HAP-1 (cell line): Measurements from ENCODE around the gene ARHGEF17.

Experiments used
- DNase-seq, 2 experiments: peaks; one replicate each; pipeline ENCODE4 v3.0.0-alpha.2; 2016 to 2020; ENCODE audit warnings: low spot score in 2 of 2
- H3K27me3 ChIP-seq: fragments of 250-450 bp; sonication (Bioruptor Pico); 2 replicates; pipeline ENCODE4 v1.5.1; 2020; ENCODE audit warnings: low read depth, mild to moderate bottlenecking, moderate library complexity
- H3K36me3 ChIP-seq: fragments of 250-450 bp; sonication (Bioruptor Pico); replicated peaks from 2 replicates; pipeline ENCODE4 v1.5.1; 2020; ENCODE audit warnings: mild to moderate bottlenecking
- H3K4me1 ChIP-seq: fragments of 250-450 bp; sonication (Bioruptor Pico); 2 replicates; pipeline ENCODE4 v1.5.1; 2020; ENCODE audit warnings: mild to moderate bottlenecking
- H3K4me3 ChIP-seq: fragments of 250-450 bp; sonication (Bioruptor Pico); 2 replicates; pipeline ENCODE4 v1.5.1; 2020; ENCODE audit warnings: mild to moderate bottlenecking, moderate library complexity
- H3K9me3 ChIP-seq: fragments of 250-450 bp; sonication (Bioruptor Pico); 2 replicates; pipeline ENCODE4 v1.5.1; 2020; ENCODE audit warnings: mild to moderate bottlenecking, moderate library complexity
- in situ Hi-C: fragments of 300-500 bp; cut with MboI; formaldehyde crosslinking; loops from 3 replicates; pipeline ENCODE4 v1.14.3; 2020; ENCODE audit warnings: low sequenced_read_pairs, inconsistent platforms, mixed read lengths

The ARHGEF17 gene

DNA sequence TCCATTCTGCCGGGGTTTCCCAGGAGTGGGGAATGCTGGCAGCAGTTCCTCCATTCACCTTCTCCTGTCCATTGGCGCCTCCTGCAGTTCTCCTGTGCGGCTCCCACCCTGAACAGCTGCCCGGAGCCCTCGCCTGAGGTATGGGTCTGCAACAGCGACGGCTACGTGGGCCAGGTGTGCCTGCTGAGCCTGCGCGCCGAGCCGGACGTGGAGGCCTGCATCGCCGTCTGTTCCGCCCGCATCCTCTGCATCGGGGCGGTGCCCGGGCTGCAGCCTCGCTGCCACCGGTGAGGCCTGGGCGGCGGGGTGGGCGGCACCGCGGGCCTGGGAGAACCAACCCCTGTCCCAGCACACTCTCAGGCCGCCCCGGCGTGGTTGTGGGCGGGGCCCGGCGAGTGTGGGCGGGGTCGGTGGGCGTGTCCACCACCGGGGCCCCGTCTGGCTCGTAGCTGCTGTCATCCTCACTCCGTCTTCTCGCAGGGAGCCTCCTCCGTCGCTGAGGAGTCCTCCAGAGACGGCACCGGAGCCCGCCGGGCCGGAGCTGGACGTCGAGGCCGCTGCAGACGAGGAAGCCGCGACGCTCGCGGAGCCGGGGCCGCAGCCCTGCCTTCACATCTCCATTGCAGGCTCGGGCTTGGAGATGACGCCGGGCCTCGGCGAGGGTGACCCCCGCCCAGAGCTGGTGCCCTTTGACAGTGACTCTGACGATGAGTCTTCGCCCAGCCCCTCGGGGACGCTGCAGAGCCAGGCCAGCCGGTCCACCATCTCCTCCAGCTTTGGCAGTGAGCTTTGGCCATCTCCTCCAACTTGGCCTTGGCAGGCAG lies 54.1 kb downstream of the ARHGEF17 start:
- peaks cover 11% of the 10 kb centered on the region for H3K36me3 ChIP-seq
- no peaks in the 10 kb centered on the region for H3K27me3 ChIP-seq
- in situ Hi-C loops, result no loop called here
- H3K9me3 ChIP-seq, result no peaks in the 10 kb centered on the region
- H3K4me3 ChIP-seq, result no peak overlapping the region
- DNase-seq, result no peak
- H3K4me1 ChIP-seq, result no peaks in the 10 kb centered on the region

DNA sequence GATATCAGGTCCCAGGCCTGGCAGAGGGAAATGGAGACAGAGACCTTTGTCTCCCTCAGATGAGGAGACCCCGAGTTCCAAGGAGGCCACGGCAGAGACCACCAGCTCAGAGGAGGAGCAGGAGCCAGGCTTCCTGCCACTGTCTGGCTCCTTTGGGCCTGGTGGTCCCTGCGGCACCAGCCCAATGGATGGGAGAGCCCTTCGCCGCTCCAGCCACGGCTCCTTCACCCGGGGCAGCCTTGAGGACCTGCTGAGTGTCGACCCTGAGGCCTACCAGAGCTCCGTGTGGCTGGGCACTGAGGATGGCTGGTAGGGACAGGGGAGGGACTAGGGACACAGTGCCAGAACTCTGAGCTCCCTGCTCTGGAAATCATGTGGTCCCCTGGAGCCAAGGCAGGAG lies 55.1 kb downstream of the ARHGEF17 start:
- no peaks in the 10 kb centered on the region for H3K27me3 ChIP-seq
- peaks cover 11% of the 10 kb centered on the region for H3K36me3 ChIP-seq
- in situ Hi-C loops, result no loop called here
- H3K9me3 ChIP-seq, result no peaks in the 10 kb centered on the region
- no peak for DNase-seq
- H3K4me1 ChIP-seq, result no peaks in the 10 kb centered on the region
- no peak overlapping the region for H3K4me3 ChIP-seq

DNA sequence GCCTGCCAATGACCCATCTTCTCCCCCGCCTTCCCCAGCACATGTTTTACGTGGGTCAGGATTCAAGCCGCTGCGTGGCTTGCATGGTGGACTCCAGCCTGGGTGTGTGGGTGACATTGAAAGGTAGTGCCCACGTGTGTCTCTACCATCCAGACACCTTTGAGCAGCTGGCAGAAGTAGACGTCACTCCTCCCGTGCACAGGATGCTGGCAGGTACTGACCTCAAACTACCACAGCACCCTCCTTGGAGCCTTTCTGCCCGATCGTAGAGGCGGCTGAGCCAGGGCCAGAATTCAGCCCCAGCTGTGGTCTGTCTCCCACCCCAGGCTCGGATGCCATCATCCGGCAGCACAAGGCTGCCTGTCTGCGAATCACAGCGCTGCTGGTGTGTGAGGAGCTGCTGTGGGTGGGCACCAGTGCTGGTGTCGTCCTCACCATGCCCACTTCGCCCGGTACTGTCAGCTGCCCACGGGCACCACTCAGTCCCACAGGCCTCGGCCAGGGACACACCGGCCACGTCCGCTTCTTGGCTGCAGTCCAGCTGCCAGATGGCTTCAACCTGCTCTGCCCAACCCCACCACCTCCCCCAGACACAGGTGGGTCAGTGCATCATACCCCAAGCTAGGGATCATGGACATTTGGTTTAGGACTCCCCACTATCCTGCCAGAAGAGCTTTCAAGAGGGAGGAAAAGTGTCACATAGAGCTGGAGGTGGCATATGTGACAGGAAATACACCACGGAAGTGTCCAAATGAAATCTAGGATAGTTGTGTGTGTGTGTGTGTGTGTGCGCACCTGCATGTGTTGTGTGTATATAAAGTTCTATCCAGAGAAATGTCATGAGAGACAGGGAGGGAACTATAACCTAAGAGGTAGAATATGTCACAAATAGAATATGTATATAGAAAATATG lies 57.5 kb downstream of the ARHGEF17 start:
- no peak overlapping the region for H3K4me3 ChIP-seq
- no peaks in the 10 kb centered on the region for H3K27me3 ChIP-seq
- peaks cover 11% of the 10 kb centered on the region for H3K36me3 ChIP-seq
- in situ Hi-C loops, result no loop called here
- no peaks in the 10 kb centered on the region for H3K9me3 ChIP-seq
- no peak for DNase-seq
- no peaks in the 10 kb centered on the region for H3K4me1 ChIP-seq

DNA sequence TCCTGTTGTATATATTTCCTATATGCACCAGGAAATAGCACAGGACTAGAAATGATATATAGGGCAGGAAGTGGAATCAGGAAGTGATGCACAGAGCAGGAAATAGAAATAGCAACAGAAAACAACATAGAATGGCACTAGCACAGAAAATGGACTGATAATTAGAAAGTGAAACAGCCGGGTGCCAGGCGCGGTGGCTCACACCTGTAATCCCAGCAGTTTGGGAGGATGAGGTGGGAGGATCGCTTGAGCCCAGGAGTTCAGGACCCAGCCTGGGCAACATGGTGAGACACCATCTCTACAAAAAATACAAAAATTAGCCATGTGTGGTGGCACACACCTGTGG lies 58.2 kb downstream of the ARHGEF17 start:
- Histone ChIP-seq H3K9me3 (no peaks in the 10 kb centered on the region), H3K4me1 (no peaks in the 10 kb centered on the region), H3K27me3 (no peaks in the 10 kb centered on the region), H3K4me3 (no peak overlapping the region), H3K36me3 (peaks cover 8% of the 10 kb centered on the region)
- no peak for DNase-seq
- in situ Hi-C loops, result no loop called here

DNA sequence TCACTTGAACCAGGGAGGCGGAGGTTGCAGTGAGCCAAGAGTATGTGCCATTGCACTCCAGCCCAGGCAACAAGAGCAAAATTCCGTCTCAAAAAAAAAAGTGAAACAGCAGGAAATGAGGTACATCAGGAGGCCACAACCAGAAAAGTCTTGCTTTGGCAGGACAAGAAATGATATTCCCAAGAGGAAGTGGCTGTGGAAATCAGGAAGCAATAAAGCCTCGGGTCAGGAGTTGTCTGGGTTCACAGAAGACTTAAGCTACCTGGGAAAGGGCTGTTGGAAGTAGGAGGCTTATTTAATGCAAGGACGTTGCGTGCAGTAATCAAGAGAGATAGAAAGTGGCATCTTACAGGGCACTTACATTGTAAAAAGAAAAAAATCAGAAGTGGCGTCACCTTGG lies 58.9 kb downstream of the ARHGEF17 start:
- no peak for DNase-seq
- Histone ChIP-seq H3K27me3 (no peaks in the 10 kb centered on the region), H3K9me3 (no peaks in the 10 kb centered on the region), H3K4me3 (no peak overlapping the region), H3K4me1 (no peaks in the 10 kb centered on the region), H3K36me3 (peaks cover 8% of the 10 kb centered on the region; the same call in 1 of the 2 replicates)
- in situ Hi-C loops, result no loop called here

DNA sequence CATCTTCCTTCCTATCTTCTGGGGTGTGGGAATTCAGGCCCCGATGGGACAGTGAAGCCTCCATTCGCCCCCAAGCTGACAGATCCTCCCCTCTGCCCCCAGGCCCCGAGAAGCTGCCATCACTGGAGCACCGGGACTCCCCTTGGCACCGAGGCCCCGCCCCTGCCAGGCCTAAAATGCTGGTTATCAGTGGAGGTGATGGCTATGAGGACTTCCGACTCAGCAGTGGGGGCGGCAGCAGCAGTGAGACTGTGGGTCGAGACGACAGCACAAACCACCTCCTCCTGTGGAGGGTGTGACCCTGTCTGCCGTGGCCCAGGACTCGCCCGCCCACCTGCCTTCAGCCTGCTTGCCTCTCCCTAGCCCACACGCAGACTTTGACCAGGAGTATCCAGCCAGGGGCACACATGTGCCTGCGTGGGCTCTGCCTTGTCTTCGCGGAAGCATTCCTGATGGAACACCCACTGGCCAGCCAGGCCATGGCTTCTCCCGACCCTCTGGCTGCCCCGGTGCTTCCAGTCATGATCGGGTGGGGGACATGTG lies 59.5 kb downstream of the ARHGEF17 start:
- in situ Hi-C loops, result no loop called here
- no peaks in the 10 kb centered on the region for H3K4me1 ChIP-seq

DNA sequence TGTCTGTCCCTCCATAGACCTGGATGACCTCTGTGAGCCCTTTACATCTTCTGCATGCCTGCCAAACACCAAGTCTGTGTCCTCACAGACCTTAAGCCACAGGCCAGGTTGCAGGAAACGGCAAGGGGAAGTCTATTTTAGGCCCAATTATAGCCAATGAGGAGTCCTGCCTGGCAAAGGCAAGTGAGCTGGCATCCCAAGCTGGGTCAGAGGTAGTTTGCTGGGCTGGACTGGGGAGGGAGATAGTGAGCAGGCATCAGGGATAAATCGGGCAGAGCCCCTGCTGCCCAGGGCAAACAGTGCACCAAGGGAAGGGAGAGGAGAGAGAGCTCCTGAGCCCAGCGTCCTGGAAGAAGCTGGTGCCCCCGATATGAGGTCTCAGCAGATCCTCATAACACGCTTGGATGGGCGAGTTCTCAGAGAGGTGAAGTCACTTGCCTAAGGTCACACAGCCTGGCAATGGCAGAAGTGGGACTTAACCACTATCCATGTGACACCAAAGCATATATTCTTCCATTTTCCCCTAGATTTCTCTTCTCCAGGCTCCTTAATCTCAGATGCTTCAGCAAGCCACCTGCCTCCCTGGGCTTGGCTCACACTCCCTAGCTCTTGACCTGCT lies 64.4 kb downstream of the ARHGEF17 start:
- H3K9me3 ChIP-seq, result no peaks in the 10 kb centered on the region
- H3K27me3 ChIP-seq, result no peaks in the 10 kb centered on the region
- peaks cover 4% of the 10 kb centered on the region; the same call in 1 of the 2 replicates for H3K36me3 ChIP-seq
- peaks cover 5% of the 10 kb centered on the region for H3K4me1 ChIP-seq
- no peak for DNase-seq
- no peak overlapping the region for H3K4me3 ChIP-seq
- in situ Hi-C loops, result no loop called here

More for the DNA sequence above, 59.5 kb downstream of the ARHGEF17 start:
- no peak for DNase-seq
- Histone ChIP-seq H3K36me3 (peaks cover 8% of the 10 kb centered on the region; the same call in 1 of the 2 replicates), H3K9me3 (no peaks in the 10 kb centered on the region), H3K4me3 (no peak overlapping the region), H3K27me3 (no peaks in the 10 kb centered on the region)

DNA sequence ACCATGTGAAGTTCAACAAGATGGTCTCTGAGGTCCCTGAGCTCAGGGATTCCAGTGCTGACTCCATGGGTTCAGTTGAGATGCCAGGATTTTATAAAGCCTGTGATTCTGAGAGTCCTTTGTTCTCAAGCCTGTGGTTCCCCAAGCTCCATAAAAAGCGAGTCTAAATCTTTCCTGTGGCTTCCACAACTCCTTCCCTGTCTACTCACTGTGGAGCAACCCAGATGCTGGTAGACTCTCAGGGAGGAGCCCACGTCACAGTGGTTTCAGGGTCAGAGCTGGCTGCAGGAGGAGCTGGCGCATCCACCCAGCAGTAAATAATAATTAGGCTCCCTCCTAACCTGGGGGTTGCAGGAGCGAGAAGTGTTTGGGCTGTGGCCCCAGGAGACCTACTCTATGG lies 66.1 kb downstream of the ARHGEF17 start:
- Histone ChIP-seq H3K36me3 (peaks cover 4% of the 10 kb centered on the region), H3K4me3 (no peak overlapping the region), H3K27me3 (no peaks in the 10 kb centered on the region), H3K4me1 (peaks cover 5% of the 10 kb centered on the region), H3K9me3 (no peaks in the 10 kb centered on the region)
- in situ Hi-C loops, result no loop called here
- no peak for DNase-seq

DNA sequence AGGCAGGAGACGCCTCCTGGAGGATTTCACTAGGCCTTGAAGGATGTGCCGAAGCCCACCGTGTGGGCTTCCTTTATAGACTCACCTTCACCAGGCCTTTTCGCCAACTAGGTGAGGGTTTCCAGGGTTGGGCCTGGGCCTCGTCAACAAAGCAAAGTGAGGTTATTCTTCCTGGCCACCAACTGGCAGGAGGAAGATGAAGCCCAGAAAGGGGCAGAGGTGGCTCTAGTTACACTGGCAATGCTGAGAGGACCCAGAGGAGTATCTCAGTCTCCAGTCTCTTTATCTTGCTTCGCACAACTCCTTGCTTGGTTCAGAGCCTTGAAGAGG lies 67.7 kb downstream of the ARHGEF17 start:
- peaks cover 5% of the 10 kb centered on the region for H3K4me1 ChIP-seq
- no peak for DNase-seq
- in situ Hi-C loops, result no loop called here
- H3K9me3 ChIP-seq, result no peaks in the 10 kb centered on the region
- H3K27me3 ChIP-seq, result no peaks in the 10 kb centered on the region
- peak overlapping the region; percentile 15 for H3K4me3 ChIP-seq
- H3K36me3 ChIP-seq, result peaks cover 4% of the 10 kb centered on the region

DNA sequence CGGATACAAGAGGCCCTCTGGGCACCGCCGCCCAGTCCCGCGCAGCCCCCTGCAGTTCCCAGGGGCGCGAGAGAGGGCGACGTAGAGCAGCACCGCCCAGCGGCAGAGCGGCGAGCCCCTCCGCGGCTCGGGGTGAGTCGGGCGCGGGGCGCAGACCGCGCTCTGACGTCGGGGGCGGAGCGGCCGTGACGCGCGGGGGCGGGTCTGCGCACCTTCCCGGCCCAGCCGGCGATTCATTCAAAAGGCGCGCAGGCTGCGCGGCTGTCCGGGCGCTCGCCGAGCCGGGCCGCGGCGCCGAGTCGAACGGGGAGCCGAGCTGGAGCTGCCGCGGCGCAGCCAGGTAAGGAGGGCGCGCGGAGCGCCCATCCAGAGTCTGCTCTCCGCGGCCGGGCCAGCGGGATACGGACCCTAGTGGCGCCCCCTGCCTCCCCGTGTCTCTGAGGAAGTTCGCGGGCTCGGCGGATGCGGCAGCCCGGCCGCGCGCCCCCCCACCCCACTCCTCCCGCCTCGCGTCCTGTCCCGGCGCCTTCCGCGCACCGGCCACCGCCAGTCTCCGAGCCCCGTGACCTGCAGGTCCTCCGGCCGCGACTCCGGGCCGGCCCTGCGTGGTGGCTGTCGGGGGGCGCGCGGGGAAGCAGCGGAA lies 68.2 kb downstream of the ARHGEF17 start, which contains the start of gene RELT:
Gene RELT, plus strand, starts transcription at position 240 of the 643 bp plus-strand sequence. CDS start 12,738 bp downstream, outside the sequence.
- Histone ChIP-seq H3K36me3 (peaks cover 4% of the 10 kb centered on the region), H3K4me1 (peaks cover 5% of the 10 kb centered on the region), H3K4me3 (peak within 1 kb of the TSS; percentile 58), H3K9me3 (no peaks in the 10 kb centered on the region), H3K27me3 (no peaks in the 10 kb centered on the region)
- in situ Hi-C loops, result no loop called here
- DNase-seq, result peak; percentile 79 to 92

DNA sequence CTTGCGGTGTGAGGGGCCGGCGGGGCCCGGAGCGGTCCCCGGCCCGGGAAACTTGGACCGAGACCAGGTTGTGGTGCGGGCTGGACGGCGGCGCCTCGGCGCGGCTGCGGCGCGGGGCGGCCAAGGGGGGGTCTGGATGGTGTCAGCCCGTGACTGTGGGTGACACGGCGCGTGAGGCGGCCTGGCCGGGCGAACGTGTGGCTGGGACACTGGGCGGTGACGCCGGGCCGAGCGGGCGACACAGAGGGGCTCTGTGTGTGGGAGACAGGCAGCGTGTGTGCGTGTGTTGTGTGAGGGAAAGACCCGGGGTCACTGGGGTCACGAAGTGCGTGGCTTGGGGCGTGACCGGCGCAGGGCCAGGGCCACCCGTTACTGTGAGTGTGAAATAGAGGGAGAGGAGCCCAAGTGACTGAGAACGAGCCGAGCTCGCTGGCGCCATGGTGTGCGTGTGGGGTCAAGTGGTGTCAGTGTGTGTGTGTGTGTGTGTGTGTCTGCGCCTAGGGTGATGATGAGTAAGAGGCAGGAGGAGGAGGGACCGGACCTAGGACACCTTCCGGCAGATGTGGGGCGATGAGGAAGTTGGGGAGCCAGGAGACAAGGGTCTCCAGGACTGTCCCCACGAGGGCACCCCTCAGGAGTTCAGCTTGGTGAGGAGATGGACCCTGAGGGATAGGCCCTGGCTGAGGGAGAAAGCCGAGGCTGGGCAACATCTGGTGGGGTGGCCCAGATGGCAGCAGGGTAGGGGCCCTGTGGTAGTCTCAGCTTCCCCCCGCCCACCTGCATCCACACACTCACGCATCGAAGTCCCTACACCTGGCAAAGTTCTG lies 68.9 kb downstream of the ARHGEF17 start:
- H3K9me3 ChIP-seq, result no peaks in the 10 kb centered on the region
- peak overlapping the region; percentile 58 for H3K4me3 ChIP-seq
- peak in 1 of 2 experiments; percentile 59 for DNase-seq
- peaks cover 4% of the 10 kb centered on the region for H3K36me3 ChIP-seq
- in situ Hi-C loops, result no loop called here
- peaks cover 5% of the 10 kb centered on the region for H3K4me1 ChIP-seq
- H3K27me3 ChIP-seq, result no peaks in the 10 kb centered on the region

DNA sequence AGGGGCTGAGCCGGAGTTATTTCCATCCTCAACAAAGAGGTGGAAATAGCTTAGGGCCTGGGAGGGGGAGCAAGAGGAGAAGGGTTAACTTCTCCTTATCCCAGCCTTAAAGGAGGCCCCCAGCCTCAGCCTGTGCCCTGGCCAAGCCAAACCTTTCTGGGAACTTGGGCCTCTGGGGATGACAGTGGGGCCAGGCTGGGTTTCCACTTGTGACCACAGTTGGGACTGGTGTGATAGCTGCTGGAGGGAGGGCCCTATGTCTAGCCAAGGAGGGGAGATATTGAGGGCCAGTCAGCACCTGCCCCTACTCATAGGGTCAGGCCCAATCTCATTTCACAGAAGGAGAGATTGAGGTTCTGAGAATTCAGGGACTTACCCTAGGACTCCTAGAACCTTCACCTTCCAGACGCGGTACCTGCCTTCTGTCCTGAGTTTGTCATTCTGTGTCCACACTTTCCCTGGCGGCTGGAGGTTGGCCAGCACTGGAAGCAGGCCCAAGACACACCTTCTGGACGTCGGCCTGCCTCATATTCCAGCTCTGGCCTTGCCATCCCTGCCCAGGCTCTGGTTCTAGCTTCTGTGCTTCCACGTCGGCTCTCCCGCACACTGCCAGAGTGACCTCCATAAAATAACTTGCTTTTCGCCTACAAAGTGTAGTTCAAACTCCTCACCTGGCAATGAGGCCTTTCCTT lies 71.3 kb downstream of the ARHGEF17 start:
- no peak overlapping the region for H3K4me3 ChIP-seq
- DNase-seq, result no peak
- in situ Hi-C loops, result no loop called here
- H3K9me3 ChIP-seq, result no peaks in the 10 kb centered on the region
- H3K36me3 ChIP-seq, result peaks cover 4% of the 10 kb centered on the region
- no peaks in the 10 kb centered on the region for H3K27me3 ChIP-seq
- peaks cover 5% of the 10 kb centered on the region for H3K4me1 ChIP-seq
